ENCODE data around the gene ZBTB17. TPM values are rescaled to one million over a fixed set of nuclear protein-coding genes. Genes with fewer than 3 reads are reported as not detected.

The ZBTB17 gene
- total RNA-seq, 3 donors from 2014 or later = 21.9 to 40.3 (median 38.5) TPM

DNA sequence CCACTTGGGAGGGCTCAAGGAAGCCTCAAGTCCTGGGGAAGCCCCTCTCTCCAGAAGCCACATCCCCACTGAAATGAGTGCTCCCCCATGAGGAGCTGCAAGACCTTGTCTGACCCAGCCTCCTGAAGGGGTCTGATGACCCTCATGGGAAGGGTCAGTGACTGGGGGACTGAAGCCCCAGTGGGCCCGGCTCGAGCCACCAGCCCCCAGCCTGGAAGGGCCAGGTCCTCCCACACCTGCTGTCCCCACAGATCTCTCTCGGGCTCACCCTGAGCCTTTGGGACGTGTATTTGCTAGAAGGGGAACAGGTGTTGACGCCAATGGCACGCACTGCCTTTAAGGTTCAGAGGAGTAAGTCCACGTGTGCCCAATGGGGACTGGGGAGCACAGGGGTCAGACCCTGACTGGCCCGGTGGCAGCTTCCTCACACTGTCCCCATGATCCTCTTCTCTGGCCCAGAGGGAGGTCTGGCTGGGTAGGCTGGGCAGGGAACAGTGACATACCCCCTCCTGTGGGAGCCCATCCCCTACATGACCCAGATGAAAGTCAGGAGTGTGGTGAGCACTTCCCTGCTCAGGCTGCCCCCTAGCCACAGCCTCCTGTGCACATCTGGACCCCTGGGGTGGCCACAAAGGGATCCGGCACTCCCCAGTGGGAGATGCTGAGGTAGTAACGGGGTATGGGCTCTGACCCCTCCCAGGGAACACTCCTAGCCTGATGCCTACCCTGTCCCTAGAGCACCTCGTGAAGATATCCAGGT lies 15.7 kb upstream of the ZBTB17 start:
- Histone ChIP-seq H3K27ac (no peak overlapping the region), H3K27me3 (no peaks in the 10 kb centered on the region), H3K4me1 (no peaks in the 10 kb centered on the region), H3K4me3 (no peak overlapping the region), H3K9me3 (no peaks in the 10 kb centered on the region), H3K36me3 (no peaks in the 10 kb centered on the region)
- no peak for DNase-seq (ENCODE audit: low spot score in 2 of 2)
- TF ChIP-seq POLR2AphosphoS5 (IDR thresholded peaks at IDR 0.05) (no peak), POLR2A (IDR thresholded peaks at IDR 0.05) (no peak)
- TF ChIP-seq, protein P1, sequence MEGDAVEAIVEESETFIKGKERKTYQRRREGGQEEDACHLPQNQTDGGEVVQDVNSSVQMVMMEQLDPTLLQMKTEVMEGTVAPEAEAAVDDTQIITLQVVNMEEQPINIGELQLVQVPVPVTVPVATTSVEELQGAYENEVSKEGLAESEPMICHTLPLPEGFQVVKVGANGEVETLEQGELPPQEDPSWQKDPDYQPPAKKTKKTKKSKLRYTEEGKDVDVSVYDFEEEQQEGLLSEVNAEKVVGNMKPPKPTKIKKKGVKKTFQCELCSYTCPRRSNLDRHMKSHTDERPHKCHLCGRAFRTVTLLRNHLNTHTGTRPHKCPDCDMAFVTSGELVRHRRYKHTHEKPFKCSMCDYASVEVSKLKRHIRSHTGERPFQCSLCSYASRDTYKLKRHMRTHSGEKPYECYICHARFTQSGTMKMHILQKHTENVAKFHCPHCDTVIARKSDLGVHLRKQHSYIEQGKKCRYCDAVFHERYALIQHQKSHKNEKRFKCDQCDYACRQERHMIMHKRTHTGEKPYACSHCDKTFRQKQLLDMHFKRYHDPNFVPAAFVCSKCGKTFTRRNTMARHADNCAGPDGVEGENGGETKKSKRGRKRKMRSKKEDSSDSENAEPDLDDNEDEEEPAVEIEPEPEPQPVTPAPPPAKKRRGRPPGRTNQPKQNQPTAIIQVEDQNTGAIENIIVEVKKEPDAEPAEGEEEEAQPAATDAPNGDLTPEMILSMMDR (IDR thresholded peaks at IDR 0.05) = no peak
- intact Hi-C loops (cut with DNase I; ENCODE audit: low total_unique reads) = no loop called here

DNA sequence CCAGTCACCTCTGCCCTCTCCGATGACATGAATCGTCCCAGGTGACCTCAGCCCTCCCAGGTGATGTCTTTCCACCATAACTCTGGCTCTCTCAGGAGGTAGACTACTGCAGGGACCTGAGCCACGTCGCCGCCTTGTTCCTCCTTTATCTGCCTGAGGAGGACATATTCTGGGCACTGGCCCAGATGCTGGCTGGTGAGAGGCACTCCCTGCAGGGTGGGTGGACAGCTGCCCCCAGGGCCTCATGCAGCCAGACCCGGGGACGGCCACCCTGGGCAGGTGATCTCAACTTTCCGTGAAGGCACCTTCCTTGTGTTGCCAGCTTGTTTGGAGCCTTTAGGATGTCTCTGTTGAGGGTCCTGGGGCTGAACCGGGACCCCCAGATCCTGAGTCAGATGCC lies 13.9 kb upstream of the ZBTB17 start:
- Histone ChIP-seq H3K4me3 (no peak overlapping the region), H3K27ac (no peak overlapping the region), H3K36me3 (no peaks in the 10 kb centered on the region), H3K27me3 (no peaks in the 10 kb centered on the region), H3K9me3 (no peaks in the 10 kb centered on the region), H3K4me1 (no peaks in the 10 kb centered on the region)
- no peak for DNase-seq (ENCODE audit: low spot score in 2 of 2)
- intact Hi-C loops (cut with DNase I; ENCODE audit: low total_unique reads) = no loop called here
- TF ChIP-seq POLR2AphosphoS5 (IDR thresholded peaks at IDR 0.05) = no peak

- Histone ChIP-seq H3K4me3 (no peak overlapping the region), H3K27ac (no peak overlapping the region), H3K36me3 (no peaks in the 10 kb centered on the region), H3K9me3 (no peaks in the 10 kb centered on the region), H3K4me1 (no peaks in the 10 kb centered on the region), H3K27me3 (no peaks in the 10 kb centered on the region)
- DNase-seq (ENCODE audit: low spot score in 2 of 2) = no peak
- intact Hi-C loops (cut with DNase I; ENCODE audit: low total_unique reads) = no loop called here
- TF ChIP-seq, protein P1 (IDR thresholded peaks at IDR 0.05) = no peak
- TF ChIP-seq POLR2A (IDR thresholded peaks at IDR 0.05) (no peak), POLR2AphosphoS5 (IDR thresholded peaks at IDR 0.05) (no peak)
Measured at GRCh38 chr1:15988856-15989736, 13.2 kb upstream of the ZBTB17 start.

- Histone ChIP-seq H3K9me3 (peaks cover 0 to 8% of the 10 kb centered on the region in 2 donors), H3K36me3 (no peaks in the 10 kb centered on the region), H3K4me1 (no peaks in the 10 kb centered on the region), H3K27ac (no peak overlapping the region), H3K4me3 (no peak overlapping the region), H3K27me3 (no peaks in the 10 kb centered on the region)
- no peak for DNase-seq (ENCODE audit: low spot score in 2 of 2)
- no peak for TF ChIP-seq POLR2AphosphoS5 (IDR thresholded peaks at IDR 0.05)
- TF ChIP-seq, protein P1 (IDR thresholded peaks at IDR 0.05) = no peak
- TF ChIP-seq POLR2A (IDR thresholded peaks at IDR 0.05) = no peak
- intact Hi-C loops (cut with DNase I; ENCODE audit: low total_unique reads) = no loop called here
Measured at GRCh38 chr1:15985611-15986297, 9.9 kb upstream of the ZBTB17 start.

GRCh38 chr1:15983275-15983674 lies 7.4 kb upstream of the ZBTB17 start:
- H3K27me3 ChIP-seq = no peaks in the 10 kb centered on the region
- H3K36me3 ChIP-seq = no peaks in the 10 kb centered on the region
- H3K4me3 ChIP-seq = no peak overlapping the region
- no peak for DNase-seq (ENCODE audit: low spot score in 2 of 2)
- peak overlapping the region in 1 of 2 donors; percentile 22 for H3K27ac ChIP-seq
- TF ChIP-seq, protein P1 (IDR thresholded peaks at IDR 0.05) = no peak
- TF ChIP-seq POLR2A (IDR thresholded peaks at IDR 0.05) (no peak), POLR2AphosphoS5 (IDR thresholded peaks at IDR 0.05) (no peak)
- intact Hi-C loops (cut with DNase I; ENCODE audit: low total_unique reads) = no loop called here
- H3K4me1 ChIP-seq = no peaks in the 10 kb centered on the region
- H3K9me3 ChIP-seq = peaks cover 0 to 8% of the 10 kb centered on the region in 2 donors
